HG03103 (cell line): Measurements from ENCODE around the gene MICALL2.

Experiments used
- ATAC-seq: cut with Tn5 transposase; IDR thresholded peaks from one replicate; pipeline ENCODE4 v1.9.1; 2021; ENCODE audit warnings: low read depth; ENCODE audit not compliant: unreplicated experiment

The MICALL2 gene

GRCh38 chr7:1421946-1422345 lies 37.3 kb downstream of the MICALL2 start:
- no peak for ATAC-seq

GRCh38 chr7:1421020-1421790 lies 38.1 kb downstream of the MICALL2 start:
- no peak for ATAC-seq

GRCh38 chr7:1419688-1420087 lies 39.6 kb downstream of the MICALL2 start:
- ATAC-seq: no peak

GRCh38 chr7:1419310-1419634 lies 40.0 kb downstream of the MICALL2 start:
- ATAC-seq: no peak

- no peak for ATAC-seq
Observed at GRCh38 chr7:1418505-1419309, 40.6 kb downstream of the MICALL2 start.

- ATAC-seq: no peak
Observed at GRCh38 chr7:1415389-1415990, 43.8 kb downstream of the MICALL2 start.

- ATAC-seq: no peak
Observed at GRCh38 chr7:1413936-1414639, 45.2 kb downstream of the MICALL2 start.

GRCh38 chr7:1412322-1413261 lies 46.7 kb downstream of the MICALL2 start:
- peak; percentile 42 for ATAC-seq

- ATAC-seq: no peak
Observed at GRCh38 chr7:1411414-1411813, 47.9 kb downstream of the MICALL2 start.

GRCh38 chr7:1410992-1411391 lies 48.3 kb downstream of the MICALL2 start:
- ATAC-seq: no peak

- ATAC-seq: no peak
Observed at GRCh38 chr7:1409555-1409954, 49.7 kb downstream of the MICALL2 start.

- no peak for ATAC-seq
Observed at GRCh38 chr7:1408466-1408865, 50.8 kb downstream of the MICALL2 start.

- ATAC-seq: no peak
Observed at GRCh38 chr7:1407892-1408291, 51.4 kb downstream of the MICALL2 start.

- no peak for ATAC-seq
Observed at GRCh38 chr7:1404898-1405548, 54.2 kb downstream of the MICALL2 start.

GRCh38 chr7:1404460-1404809 lies 54.8 kb downstream of the MICALL2 start:
- no peak for ATAC-seq

GRCh38 chr7:1403638-1404459 lies 55.4 kb downstream of the MICALL2 start:
- ATAC-seq: no peak

GRCh38 chr7:1402791-1403637 lies 56.3 kb downstream of the MICALL2 start:
- no peak for ATAC-seq
